SK-N-SH (cell line): Measurements from ENCODE around the gene ORC4. TPM values are rescaled to one million over a fixed set of nuclear protein-coding genes. Genes with fewer than 3 reads are reported as not detected.
"Not testable (repeated sequence)": the region's sequence is repeated elsewhere in the genome, so short reads cannot be mapped to it uniquely, and the experiment has no call there.

Experiments
- CTCF ChIA-PET: fragments of 300-600, 350-600 bp; formaldehyde crosslinking; extraction: SDS; loops from one replicate; lab custom pipeline; 2021; lab: Yijun Ruan, JAX
- POLR2A ChIA-PET: fragments of 350-600 bp; sonication (Branson Sonifier 250); formaldehyde crosslinking; extraction: SDS; loops from one replicate; lab custom pipeline; 2020; ENCODE audit warnings: antibody characterized with exemption, inconsistent platforms; lab: Yijun Ruan, JAX
- DNase-seq: peaks from one replicate; pipeline ENCODE4 v3.0.0; 2012
- H2AFZ ChIP-seq: fragments of 200-600 bp; sonication (generic); 2 replicates; pipeline ENCODE4 v1.8.1; 2016; ENCODE audit warnings: antibody characterized with exemption, mild to moderate bottlenecking, low read depth
- H3F3A ChIP-seq: fragments of 200-600 bp; sonication (generic); replicated peaks from 2 replicates; pipeline ENCODE3; 2016; ENCODE audit warnings: antibody characterized with exemption, mild to moderate bottlenecking; ENCODE audit not compliant: insufficient read depth
- H3K27ac ChIP-seq, 2 experiments: fragments of 200-500 bp in 1 of 2; fragments of 200-600 bp in 1 of 2; sonication (Bioruptor generic) in 1 of 2; sonication (generic), shearing (Covaris generic) in 1 of 2; 2 replicates each; pipeline versions ENCODE4 v1.5.1 to v1.6.1; 2014 to 2016; ENCODE audit warnings: low read depth in 2 of 2, inconsistent platforms in 1 of 2, low read length in 1 of 2, mild to moderate bottlenecking in 1 of 2, mixed read lengths in 1 of 2
- H3K27me3 ChIP-seq: fragments of 200-600 bp; sonication (generic), shearing (Covaris generic); 2 replicates; pipeline ENCODE4 v1.6.1; 2016; ENCODE audit warnings: mixed run types; ENCODE audit not compliant: insufficient read depth
- H3K36me3 ChIP-seq, 2 experiments: fragments of 200-500 bp in 1 of 2; fragments of 200-600 bp in 1 of 2; sonication (Bioruptor generic) in 1 of 2; sonication (generic) in 1 of 2; replicated peaks in 1 of 2; 2 replicates each; pipeline versions ENCODE3 to v1.5.1; 2014 to 2016; ENCODE audit warnings: low read length in 1 of 2, mild to moderate bottlenecking in 1 of 2; ENCODE audit not compliant: insufficient read depth in 2 of 2, control insufficient read depth in 1 of 2
- H3K4me1 ChIP-seq, 2 experiments: fragments of 200-500 bp in 1 of 2; fragments of 200-600 bp in 1 of 2; sonication (Bioruptor generic) in 1 of 2; sonication (generic), shearing (Covaris generic) in 1 of 2; 2 replicates each; pipeline versions ENCODE4 v1.5.1 to v1.6.1; 2014 to 2016; ENCODE audit warnings: low read depth in 1 of 2, low read length in 1 of 2, mixed run types in 1 of 2; ENCODE audit not compliant: insufficient read depth in 2 of 2, control insufficient read depth in 1 of 2
- H3K4me2 ChIP-seq: fragments of 200-600 bp; sonication (generic), shearing (Covaris generic); 2 replicates; pipeline ENCODE4 v1.6.1; 2017; ENCODE audit warnings: mixed run types
- H3K4me3 ChIP-seq, 2 experiments: fragments of 200-500 bp in 1 of 2; fragments of 200-600 bp in 1 of 2; sonication (Bioruptor generic) in 1 of 2; sonication (generic), shearing (Covaris generic) in 1 of 2; 2 replicates each; pipeline versions ENCODE4 v1.5.1 to v1.8.1; 2014 to 2016; ENCODE audit warnings: low read depth in 2 of 2, inconsistent platforms in 1 of 2, low read length in 1 of 2, mild to moderate bottlenecking in 1 of 2, mixed read lengths in 1 of 2, moderate library complexity in 1 of 2
- H3K79me2 ChIP-seq: fragments of 200-600 bp; sonication (generic); 2 replicates; pipeline ENCODE4 v1.8.1; 2017; ENCODE audit warnings: mild to moderate bottlenecking; ENCODE audit not compliant: insufficient read depth
- H3K9ac ChIP-seq: fragments of 200-600 bp; sonication (generic); 2 replicates; pipeline ENCODE4 v1.6.1; 2017; ENCODE audit warnings: mixed run types
- H3K9me2 ChIP-seq: fragments of 200-600 bp; sonication (generic); 2 replicates; pipeline ENCODE4 v1.6.1; 2017; ENCODE audit warnings: mixed run types
- H3K9me3 ChIP-seq: fragments of 200-600 bp; sonication (generic); 2 replicates; pipeline ENCODE4 v1.6.1; 2017; ENCODE audit warnings: mixed run types, mild to moderate bottlenecking, moderate library complexity
- H4K20me1 ChIP-seq: fragments of 200-600 bp; sonication (generic); 2 replicates; pipeline ENCODE4 v1.6.1; 2017; ENCODE audit warnings: mild to moderate bottlenecking, mixed run types; ENCODE audit not compliant: insufficient read depth
- CTCF ChIP-seq: fragments of 200-600 bp; sonication (generic); IDR thresholded peaks from 2 replicates; pipeline ENCODE4 v1.6.1; 2017; ENCODE audit warnings: antibody characterized with exemption, mild to moderate bottlenecking, moderate library complexity
- FOXM1 ChIP-seq: IDR thresholded peaks from 2 replicates; pipeline ENCODE4 v1.4.0; 2012; ENCODE audit warnings: low read depth, mild to moderate bottlenecking
- GABPA ChIP-seq: IDR thresholded peaks from 2 replicates; pipeline ENCODE4 v1.4.0; 2012; ENCODE audit warnings: low read depth, mild to moderate bottlenecking
- IRF3 ChIP-seq: fragments of 150-350 bp; IDR thresholded peaks from 2 replicates; pipeline ENCODE4 v1.6.1; 2016; ENCODE audit warnings: mild to moderate bottlenecking, low read depth, low read length
- MAX ChIP-seq: IDR thresholded peaks from 2 replicates; pipeline ENCODE4 v1.4.0; 2012; ENCODE audit warnings: low read depth
- MEF2A ChIP-seq: IDR thresholded peaks from 2 replicates; pipeline ENCODE4 v1.4.0; 2012; ENCODE audit warnings: low read depth, borderline replicate concordance
- POLR2AphosphoS5 ChIP-seq: IDR thresholded peaks from 2 replicates; pipeline ENCODE4 v1.6.1; 2012; ENCODE audit warnings: low read depth, low read length
- RAD21 ChIP-seq: IDR thresholded peaks from 2 replicates; pipeline ENCODE4 v1.6.1; 2012; ENCODE audit warnings: mild to moderate bottlenecking, low read length
- REST ChIP-seq: IDR thresholded peaks from 2 replicates; pipeline ENCODE4 v1.6.1; 2012; ENCODE audit warnings: mild to moderate bottlenecking, low read depth, low read length, moderate library complexity
- SMC3 ChIP-seq: IDR thresholded peaks from 2 replicates; pipeline ENCODE4 v1.6.1; 2012; ENCODE audit warnings: low read depth, low read length, improper control_type of control experiment
- TAF1 ChIP-seq: IDR thresholded peaks from 2 replicates; pipeline ENCODE4 v1.6.1; 2012; ENCODE audit warnings: low read depth, mild to moderate bottlenecking, low read length, moderate library complexity, borderline replicate concordance
- TEAD4 ChIP-seq: IDR thresholded peaks from 2 replicates; pipeline ENCODE4 v1.4.0; 2012; ENCODE audit warnings: mild to moderate bottlenecking, borderline replicate concordance; ENCODE audit not compliant: insufficient read depth
- USF2 ChIP-seq: fragments of 150-350 bp; IDR thresholded peaks from 2 replicates; pipeline ENCODE4 v1.6.1; 2017; ENCODE audit warnings: antibody characterized with exemption, low read length, low read depth, borderline replicate concordance
- ZBTB33 ChIP-seq: IDR thresholded peaks from 2 replicates; pipeline ENCODE4 v1.4.0; 2012; ENCODE audit warnings: low read depth, borderline replicate concordance
- WGBS: methylation state at CpG from one replicate; pipeline ENCODE4 v1.1.6; 2017; ENCODE audit warnings: low lambda C conversion rate; 5-methylcytosine and 5-hydroxymethylcytosine counted together
- polyA plus RNA-seq, 3 experiments: library from polyadenylated mRNA; depleted of rRNA; stranded (reverse); fragments of >200 nt; gene quantifications; 2 replicates each; pipeline ENCODE4 v1.2.3, GENCODE V29; 2012

Gene ORC4
- polyA plus RNA-seq, 1 of the 3 experiments (the other 2 are of a cell fraction): 15.2 TPM

GRCh38 chr2:147996828-147997227 is 23.7 kb downstream of the ORC4 start (continued):
- TF ChIP-seq CTCF (no peak), ZBTB33 (no peak), POLR2AphosphoS5 (no peak), IRF3 (no peak), TEAD4 (no peak)

GRCh38 chr2:147994965-147995364 is 25.6 kb downstream of the ORC4 start:
- H4K20me1 ChIP-seq, DNase-seq, H3K4me1 ChIP-seq, H3K4me3 ChIP-seq, H3K9me2 ChIP-seq, H3K4me2 ChIP-seq, H3K9me3 ChIP-seq, H3K27ac ChIP-seq, CTCF ChIA-PET, H3K27me3 ChIP-seq, H3K9ac ChIP-seq, H2AFZ ChIP-seq, H3F3A ChIP-seq: not testable (repeated sequence)
- H3K79me2 ChIP-seq: peaks cover 75% of the 10 kb centered on the region
- H3K36me3 ChIP-seq: peaks cover 8 to 11% of the 10 kb centered on the region in 2 experiments
- POLR2A ChIA-PET: interaction anchor here (1.2 kb wide), 1 partner anchor 17 kb away, joined by 3 read pairs; no protein-coding TSS in a partner anchor
- 98% methylated on average over 7 of the region's 7 CpGs for WGBS

- Histone ChIP-seq H4K20me1 (no peaks in the 10 kb centered on the region), H3K79me2 (peaks cover 75% of the 10 kb centered on the region), H3K27me3 (no peaks in the 10 kb centered on the region), H2AFZ (no peak overlapping the region), H3K4me1 (no peaks in the 10 kb centered on the region), H3K4me2 (no peak overlapping the region), H3K9me3 (no peaks in the 10 kb centered on the region), H3F3A (peaks cover 3% of the 10 kb centered on the region), H3K36me3 (no peaks in the 10 kb centered on the region), H3K4me3 (no peak overlapping the region), H3K27ac (no peak overlapping the region), H3K9me2 (no peaks in the 10 kb centered on the region), H3K9ac (no peak overlapping the region)
- ChIA-PET POLR2A (no interaction called here), CTCF (interaction anchor here (0.5 to 2.5 kb wide), 28 partner anchors 8 to 980 kb away, joined by 3 to 46 read pairs (median 4); partner anchors contain the start of gene ORC4)
- DNase-seq: peak; percentile 39
- WGBS: 76% methylated on average over 4 of the region's 4 CpGs
- no peak for TF ChIP-seq MAX
- no peak for TF ChIP-seq REST
- no peak for TF ChIP-seq POLR2AphosphoS5
- TF ChIP-seq RAD21: peak; percentile 89
- TF ChIP-seq SMC3: peak; percentile 67
- TF ChIP-seq FOXM1: no peak
- TF ChIP-seq MEF2A: no peak
- TF ChIP-seq USF2: no peak
- TF ChIP-seq TAF1: no peak
- TF ChIP-seq GABPA: no peak
Observed at GRCh38 chr2:147989809-147990403, 30.6 kb downstream of the ORC4 start.
